ENCODE results near the gene SLC35D3.
"Not testable (repeated sequence)": the region's sequence is repeated elsewhere in the genome, so short reads cannot be mapped to it uniquely, and the experiment has no call there.

Gene SLC35D3

DNA sequence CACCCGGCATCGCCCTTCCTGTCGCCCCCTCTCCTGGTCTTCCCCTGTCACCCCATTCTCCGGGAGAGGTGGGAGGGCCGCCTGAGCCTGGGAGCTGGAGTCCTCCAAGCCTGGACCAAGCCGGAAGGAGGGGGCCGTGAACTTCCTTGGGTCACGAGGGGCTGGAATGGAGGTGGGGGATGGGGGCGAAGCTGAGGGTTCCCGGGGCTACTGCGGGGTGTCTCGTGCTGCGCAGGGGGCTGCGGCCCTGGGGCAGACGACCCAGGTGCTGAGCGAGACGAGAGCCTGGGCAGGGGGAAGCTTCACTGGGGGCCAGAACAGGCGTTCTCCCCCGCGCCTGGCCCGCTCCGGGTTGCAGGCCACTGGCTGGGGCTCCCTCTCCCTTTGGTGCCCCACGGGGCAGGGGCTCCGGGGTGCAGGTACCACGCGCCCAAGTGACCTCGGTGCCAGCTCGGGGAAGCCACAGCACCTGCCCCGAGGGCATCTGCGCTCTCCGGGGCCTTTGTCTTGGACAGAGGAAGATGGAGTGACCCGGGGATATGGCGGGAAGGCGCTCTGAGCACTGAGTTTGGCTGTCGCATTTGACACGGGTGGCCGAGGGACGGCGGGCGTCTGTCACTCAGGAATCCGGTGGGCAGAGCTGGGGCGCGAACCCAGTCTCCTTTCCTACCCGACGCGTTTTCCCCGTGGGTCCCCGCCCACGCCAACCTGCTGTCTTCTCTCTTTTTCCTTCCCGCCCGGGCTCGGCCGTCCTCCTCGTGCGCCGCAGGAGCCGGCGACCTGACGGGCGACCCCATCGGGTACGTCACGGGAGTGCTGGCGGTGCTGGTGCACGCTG, 1.2 kb downstream of the SLC35D3 start:
- no peak for DNase-seq (ENCODE audit: low read depth)

DNA sequence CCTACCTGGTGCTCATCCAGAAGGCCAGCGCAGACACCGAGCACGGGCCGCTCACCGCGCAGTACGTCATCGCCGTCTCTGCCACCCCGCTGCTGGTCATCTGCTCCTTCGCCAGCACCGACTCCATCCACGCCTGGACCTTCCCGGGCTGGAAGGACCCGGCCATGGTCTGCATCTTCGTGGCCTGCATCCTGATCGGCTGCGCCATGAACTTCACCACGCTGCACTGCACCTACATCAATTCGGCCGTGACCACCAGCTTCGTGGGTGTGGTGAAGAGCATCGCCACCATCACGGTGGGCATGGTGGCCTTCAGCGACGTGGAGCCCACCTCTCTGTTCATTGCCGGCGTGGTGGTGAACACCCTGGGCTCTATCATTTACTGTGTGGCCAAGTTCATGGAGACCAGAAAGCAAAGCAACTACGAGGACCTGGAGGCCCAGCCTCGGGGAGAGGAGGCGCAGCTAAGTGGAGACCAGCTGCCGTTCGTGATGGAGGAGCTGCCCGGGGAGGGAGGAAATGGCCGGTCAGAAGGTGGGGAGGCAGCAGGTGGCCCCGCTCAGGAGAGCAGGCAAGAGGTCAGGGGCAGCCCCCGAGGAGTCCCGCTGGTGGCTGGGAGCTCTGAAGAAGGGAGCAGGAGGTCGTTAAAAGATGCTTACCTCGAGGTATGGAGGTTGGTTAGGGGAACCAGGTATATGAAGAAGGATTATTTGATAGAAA, 2.0 kb downstream of the SLC35D3 start:
- no peak for DNase-seq (ENCODE audit: low read depth)

- no peak for DNase-seq (ENCODE audit: low read depth)
Measured at GRCh38 chr6:136926383-136926782, 4.3 kb downstream of the SLC35D3 start.

DNA sequence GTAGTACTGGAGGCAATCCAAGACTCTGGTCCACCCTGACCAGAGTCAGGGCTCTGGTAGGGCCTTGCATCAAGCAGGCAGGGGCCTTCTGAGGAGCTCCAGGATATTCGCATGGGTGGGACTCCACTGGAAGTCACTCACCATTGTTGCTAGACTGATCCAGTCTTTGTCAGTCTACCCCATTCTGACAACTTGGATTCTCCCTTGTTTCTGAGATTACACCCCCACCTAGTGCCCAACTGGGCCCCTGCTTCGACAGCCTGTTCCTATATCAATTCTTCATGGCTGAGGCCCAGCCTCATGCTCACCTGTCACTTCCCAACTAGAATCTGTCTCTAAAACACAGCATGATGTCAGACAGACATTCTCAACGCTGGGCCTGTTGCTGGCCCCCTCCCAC, 5.2 kb downstream of the SLC35D3 start:
- peak; percentile 24 for DNase-seq (ENCODE audit: low read depth)

DNA sequence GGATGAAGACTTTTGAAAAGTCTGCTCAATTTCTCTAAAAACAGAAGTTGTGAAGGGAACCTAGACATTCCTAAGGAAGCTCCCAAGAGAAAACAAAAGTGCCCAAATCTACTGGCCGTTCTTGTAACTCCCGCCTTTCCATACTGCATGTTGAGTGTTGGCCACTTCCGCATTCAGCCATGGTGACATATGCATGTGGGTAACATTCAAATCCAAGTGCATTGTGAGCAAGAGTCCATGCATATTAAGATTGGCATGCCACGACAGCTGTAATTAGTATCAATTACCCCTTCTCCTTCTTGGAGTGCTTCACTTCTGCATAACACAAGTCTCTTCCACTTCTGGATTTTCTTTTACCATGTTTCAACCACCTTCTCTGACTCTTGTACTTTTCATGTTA, 8.4 kb downstream of the SLC35D3 start:
- no peak for DNase-seq (ENCODE audit: low read depth)

DNA sequence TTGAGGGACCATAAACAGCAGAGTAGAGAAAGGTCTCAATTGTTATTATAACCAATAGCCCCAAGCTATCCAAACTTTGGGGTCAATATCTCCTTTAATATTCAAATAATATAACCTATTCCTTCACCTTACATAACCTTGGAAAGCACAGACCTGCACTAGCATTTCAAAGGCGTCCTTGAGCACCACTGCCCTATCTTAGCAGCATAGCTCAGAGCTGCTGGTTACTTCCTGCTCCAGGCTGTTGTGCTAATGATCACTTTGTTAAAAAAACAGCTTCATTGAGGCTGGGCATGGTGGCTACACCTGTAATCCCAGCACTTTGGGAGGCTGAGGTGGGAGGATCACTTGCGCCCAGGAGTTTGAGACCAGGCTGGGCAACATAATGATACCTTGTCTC, 10.5 kb downstream of the SLC35D3 start:
- no peak for DNase-seq (ENCODE audit: low read depth)

DNA sequence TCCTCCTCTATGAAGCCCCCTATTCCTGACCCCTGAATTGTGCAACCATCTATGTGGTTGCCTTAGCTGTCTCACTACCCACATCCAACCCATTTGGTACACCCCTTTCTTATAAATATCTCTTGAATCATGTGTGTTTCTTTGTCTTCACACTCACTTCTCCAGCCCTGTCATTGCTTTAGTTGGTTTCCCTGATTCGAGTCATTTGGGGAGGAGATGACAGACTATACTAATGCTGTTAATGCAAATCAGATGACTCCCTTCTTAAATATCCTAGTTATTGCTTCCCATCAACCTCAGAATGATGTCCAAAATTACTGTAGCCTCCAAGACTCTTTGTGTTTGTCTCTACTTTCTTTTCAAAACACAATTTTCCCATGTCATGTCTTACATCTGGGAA, 23.0 kb downstream of the SLC35D3 start:
- DNase-seq (ENCODE audit: low read depth), result no peak

GRCh38 chr6:136945711-136946121, 23.6 kb downstream of the SLC35D3 start:
- no peak for DNase-seq (ENCODE audit: low read depth)

DNA sequence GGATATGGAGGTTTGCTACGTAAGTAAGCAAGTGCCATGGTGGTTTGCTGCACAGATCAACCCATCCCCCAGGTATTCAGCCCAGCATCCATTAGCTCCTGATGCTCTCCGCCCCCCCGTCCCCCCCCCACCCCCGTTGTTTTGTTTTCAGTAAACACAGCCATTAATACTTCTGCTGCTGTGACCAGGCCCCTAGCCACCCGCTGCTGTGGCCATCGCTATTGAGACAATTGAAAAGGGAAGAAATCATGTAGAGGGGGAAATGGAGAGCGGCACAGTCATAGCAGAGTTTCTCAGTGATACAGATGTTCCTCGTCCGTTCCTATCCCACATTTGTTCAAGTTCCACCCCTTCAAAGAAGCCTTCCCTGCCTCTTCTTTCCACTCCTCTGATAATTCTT, 24.9 kb downstream of the SLC35D3 start:
- no peak for DNase-seq (ENCODE audit: low read depth)

DNA sequence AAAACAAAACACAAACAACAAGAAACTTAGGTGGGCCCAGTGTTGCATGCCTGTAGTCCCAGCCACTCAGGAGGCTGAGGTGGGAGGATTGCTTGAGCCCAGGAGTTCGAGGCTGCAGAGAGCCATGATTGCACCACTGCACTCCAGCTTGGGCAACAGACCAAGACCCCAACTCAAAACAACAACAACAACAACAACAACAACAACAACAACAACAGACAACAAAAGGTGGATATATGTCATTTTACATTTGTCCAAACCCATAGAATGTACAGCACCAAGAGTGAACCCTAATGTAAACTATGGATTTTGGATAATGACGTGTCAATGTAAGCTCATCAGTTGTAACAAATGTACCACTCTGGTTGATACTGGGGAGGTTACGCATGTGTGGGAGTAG, 27.9 kb downstream of the SLC35D3 start:
- DNase-seq (ENCODE audit: low read depth), result not testable (repeated sequence)

DNA sequence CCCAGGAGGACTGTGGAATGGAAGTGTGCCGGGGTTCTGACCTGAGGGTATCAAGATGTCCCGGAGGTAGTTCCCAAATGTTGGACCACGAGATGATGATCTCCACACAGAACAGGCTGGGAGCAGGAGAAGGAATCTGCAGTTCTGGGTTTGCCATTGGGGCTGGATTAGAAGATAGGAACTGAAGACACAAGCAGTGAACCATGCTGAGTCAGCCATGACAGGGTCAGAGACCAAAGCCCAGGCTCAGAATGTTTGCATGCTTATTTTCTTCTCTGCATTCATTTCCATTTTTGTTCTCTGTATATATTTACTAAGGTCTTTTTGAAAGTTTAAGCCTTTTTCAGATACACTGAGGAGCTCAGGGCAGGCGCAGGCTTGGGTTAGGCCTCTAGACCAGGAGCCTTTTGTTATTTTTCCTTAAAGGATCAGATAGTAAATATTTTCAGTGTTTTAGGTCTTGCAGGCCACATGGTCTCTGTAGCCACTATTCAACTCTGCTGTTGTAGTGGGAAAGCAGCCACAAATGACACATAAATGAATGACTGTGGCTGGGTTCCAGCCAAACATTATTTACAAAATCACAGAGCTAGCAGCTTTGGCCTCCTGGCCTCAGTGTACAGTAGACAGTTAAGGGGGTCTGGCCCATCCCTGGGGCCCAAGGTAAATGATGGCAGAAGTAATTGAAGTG, 28.5 kb downstream of the SLC35D3 start:
- DNase-seq (ENCODE audit: low read depth), result no peak

DNA sequence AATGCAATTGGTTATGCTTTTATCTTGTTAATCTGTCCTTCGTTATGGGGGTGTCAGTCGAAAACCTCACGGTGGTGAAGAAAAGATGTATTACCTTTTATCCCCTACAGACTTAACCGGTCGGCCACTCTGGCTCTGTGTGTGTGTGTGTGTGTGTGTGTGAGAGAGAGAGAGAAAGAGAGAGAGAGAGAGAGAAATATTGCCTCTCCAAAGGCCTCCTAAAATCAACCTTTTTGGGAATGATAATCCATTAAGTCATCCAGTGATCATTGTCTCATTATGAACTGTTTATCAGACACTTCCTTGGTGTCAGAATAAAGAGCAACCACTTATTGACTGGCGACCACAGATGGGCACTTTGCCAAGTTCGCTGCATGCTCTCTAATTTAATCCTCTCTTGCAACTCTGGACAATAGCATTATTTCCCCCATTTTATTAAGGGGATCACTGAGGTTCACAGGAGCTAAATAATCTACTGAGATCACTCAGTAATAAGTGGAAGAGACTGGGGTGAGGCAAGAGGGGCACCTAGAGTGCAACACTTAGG, 30.7 kb downstream of the SLC35D3 start:
- DNase-seq (ENCODE audit: low read depth), result no peak

- DNase-seq (ENCODE audit: low read depth), result no peak
Measured at GRCh38 chr6:136955123-136955522, 33.0 kb downstream of the SLC35D3 start.

DNA sequence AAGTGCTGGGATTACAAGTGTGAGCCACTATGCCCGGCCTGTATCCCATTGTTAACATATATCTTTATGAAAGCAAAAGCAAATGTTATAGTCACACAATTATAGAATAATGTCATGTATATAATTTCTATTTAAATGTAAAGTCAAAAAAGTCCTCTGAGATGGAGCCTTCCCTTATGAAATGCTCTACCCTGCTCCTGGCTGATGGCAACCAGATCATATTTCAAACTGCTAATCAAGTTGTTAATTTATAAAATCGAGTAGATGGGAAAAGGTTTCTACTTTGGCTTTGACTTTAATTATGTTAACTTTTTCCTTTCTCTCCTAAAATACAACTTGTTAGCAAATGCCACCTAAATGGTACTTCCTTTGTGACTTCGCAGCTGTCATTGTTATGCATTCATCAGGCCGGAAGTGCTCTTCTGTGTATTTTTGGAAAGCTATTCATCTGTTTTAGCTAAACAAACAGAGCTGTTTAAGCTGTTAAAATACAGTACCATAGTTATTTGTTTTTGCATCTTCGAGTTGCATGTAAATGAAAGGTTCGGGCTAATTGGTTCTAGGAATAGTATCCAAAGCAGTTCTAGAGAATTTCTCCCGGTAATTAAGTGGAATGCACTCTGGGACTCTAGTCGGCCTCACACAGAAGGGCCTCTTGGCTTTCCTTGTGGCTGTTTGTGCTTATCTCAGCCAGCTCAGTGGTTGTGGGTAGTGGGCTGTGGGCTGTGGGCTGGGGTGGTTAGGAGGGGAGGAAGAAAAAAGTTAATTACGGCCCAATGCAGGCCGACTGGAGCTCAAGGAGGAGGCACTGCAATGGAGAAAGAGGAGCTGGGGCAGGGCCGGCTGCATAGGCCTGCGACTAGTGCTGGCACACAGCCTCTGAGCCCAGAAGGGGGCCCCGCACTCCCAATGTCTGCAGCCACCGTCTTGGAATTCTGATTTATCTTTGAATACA, 34.8 kb downstream of the SLC35D3 start:
- DNase-seq (ENCODE audit: low read depth), result no peak

GRCh38 chr6:136958168-136958567, 36.1 kb downstream of the SLC35D3 start:
- no peak for DNase-seq (ENCODE audit: low read depth)

- no peak for DNase-seq (ENCODE audit: low read depth)
Measured at GRCh38 chr6:136959471-136959891, 37.4 kb downstream of the SLC35D3 start.

- not testable (repeated sequence) for DNase-seq (ENCODE audit: low read depth)
Measured at GRCh38 chr6:136959935-136960334, 37.8 kb downstream of the SLC35D3 start.

- no peak for DNase-seq (ENCODE audit: low read depth)
Measured at GRCh38 chr6:136960781-136961180, 38.7 kb downstream of the SLC35D3 start.

GRCh38 chr6:136961848-136962247, 39.7 kb downstream of the SLC35D3 start:
- no peak for DNase-seq (ENCODE audit: low read depth)

- no peak for DNase-seq (ENCODE audit: low read depth)
Measured at GRCh38 chr6:136962661-136963060, 40.6 kb downstream of the SLC35D3 start.

DNA sequence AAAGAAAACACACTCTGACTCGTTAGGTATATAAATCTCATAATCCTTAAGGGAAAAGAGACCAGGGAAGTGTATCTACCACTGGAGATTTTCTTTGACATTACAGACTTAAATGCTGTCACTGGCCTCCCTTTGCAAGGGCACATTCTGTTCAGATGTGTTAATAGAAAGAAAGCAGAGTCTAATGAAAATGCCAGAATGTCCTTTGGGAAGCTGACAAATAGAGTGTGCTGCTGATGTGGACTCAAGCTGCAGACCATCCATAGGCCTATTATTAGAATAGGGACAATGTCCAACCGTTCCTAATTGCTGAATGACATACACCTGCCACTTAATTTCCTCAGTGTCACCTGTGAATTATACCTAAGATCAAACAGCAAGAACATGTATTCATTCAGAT, 41.2 kb downstream of the SLC35D3 start:
- DNase-seq (ENCODE audit: low read depth), result no peak

Measured in iris pigment epithelial cell (primary cell).